ENCODE data around the gene LYPLAL1.
A peak's percentile ranks its signal among the peaks of the same experiment; 100 is the strongest.
"Not testable (repeated sequence)": the region's sequence is repeated elsewhere in the genome, so short reads cannot be mapped to it uniquely, and the experiment has no call there.

LYPLAL1 gene

DNA sequence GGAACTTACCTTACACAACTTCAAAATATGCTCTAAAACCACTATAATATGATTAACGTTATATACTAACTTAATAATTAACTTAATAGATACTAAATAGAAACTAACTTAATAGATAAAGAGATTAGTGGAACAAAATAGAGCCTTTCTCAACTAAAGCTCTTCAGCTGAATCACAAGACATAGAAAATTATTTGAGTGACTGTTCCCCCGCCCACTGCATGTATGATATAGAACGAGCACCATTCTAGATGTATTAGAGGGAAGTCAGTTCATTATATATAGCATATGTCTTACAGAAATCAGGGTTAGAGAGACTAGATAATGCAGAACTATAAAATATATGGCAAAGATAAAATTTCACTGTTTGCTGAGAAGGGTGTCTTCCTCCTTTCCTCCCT, 16.3 kb downstream of the LYPLAL1 start:
- H4K8ac ChIP-seq (ENCODE audit: low read length), result no peak overlapping the region
- H2BK5ac ChIP-seq (ENCODE audit: low read depth, low read length, poor library complexity, severe bottlenecking), result no peak overlapping the region
- no peak overlapping the region for H2BK15ac ChIP-seq (ENCODE audit: low read depth, poor library complexity, severe bottlenecking)
- DNase-seq, result no peak
- no peaks in the 10 kb centered on the region for H3K4me1 ChIP-seq (ENCODE audit: control insufficient read depth, insufficient read depth, low read depth, low read length)
- H2BK120ac ChIP-seq (ENCODE audit: low read depth, low read length), result no peak overlapping the region
- no peaks in the 10 kb centered on the region for H3K27me3 ChIP-seq (ENCODE audit: control insufficient read depth in 1 of 2, insufficient read depth in 1 of 2, low read length in 2 of 2)
- peak overlapping the region; percentile 83 for H3K27ac ChIP-seq (ENCODE audit: low read length, poor library complexity, severe bottlenecking)
- no peak overlapping the region for H2AFZ ChIP-seq (ENCODE audit: low read depth, low read length)
- whole genome bisulfite sequencing, result no CpG with 5 or more reads among the region's 3 CpGs
- no peak overlapping the region for H3K4ac ChIP-seq (ENCODE audit: low read depth in 1 of 2, low read length in 2 of 2)
- no peak overlapping the region for H2BK12ac ChIP-seq (ENCODE audit: low read length in 2 of 2)
- H3K4me3 ChIP-seq (ENCODE audit: insufficient read depth in 1 of 2, low read depth in 1 of 2, low read length in 2 of 2), result no peak overlapping the region
- H3K23ac ChIP-seq (ENCODE audit: low read length in 2 of 2), result no peak overlapping the region
- peak overlapping the region; percentile 83 for H3K9ac ChIP-seq (ENCODE audit: low read length)
- no peak overlapping the region for H3K14ac ChIP-seq (ENCODE audit: low read length in 2 of 2)
- no peak overlapping the region for H3K4me2 ChIP-seq (ENCODE audit: low read length, poor library complexity, severe bottlenecking)
- H2AK5ac ChIP-seq (ENCODE audit: low read length, severe bottlenecking), result no peak overlapping the region
- peaks cover 0 to 38% of the 10 kb centered on the region in 2 experiments for H3K36me3 ChIP-seq (ENCODE audit: control insufficient read depth in 1 of 2, insufficient read depth in 2 of 2, low read depth in 1 of 2, low read length in 2 of 2)
- H3K79me1 ChIP-seq (replicated peaks; ENCODE audit: low read length, poor library complexity, severe bottlenecking), result peaks cover 14% of the 10 kb centered on the region
- no peak overlapping the region for H3K18ac ChIP-seq (ENCODE audit: low read depth in 1 of 2, low read length in 2 of 2)
- H4K91ac ChIP-seq (ENCODE audit: low read length), result no peak overlapping the region
- no peaks in the 10 kb centered on the region for H3K9me3 ChIP-seq (ENCODE audit: control insufficient read depth, low read length)

DNA sequence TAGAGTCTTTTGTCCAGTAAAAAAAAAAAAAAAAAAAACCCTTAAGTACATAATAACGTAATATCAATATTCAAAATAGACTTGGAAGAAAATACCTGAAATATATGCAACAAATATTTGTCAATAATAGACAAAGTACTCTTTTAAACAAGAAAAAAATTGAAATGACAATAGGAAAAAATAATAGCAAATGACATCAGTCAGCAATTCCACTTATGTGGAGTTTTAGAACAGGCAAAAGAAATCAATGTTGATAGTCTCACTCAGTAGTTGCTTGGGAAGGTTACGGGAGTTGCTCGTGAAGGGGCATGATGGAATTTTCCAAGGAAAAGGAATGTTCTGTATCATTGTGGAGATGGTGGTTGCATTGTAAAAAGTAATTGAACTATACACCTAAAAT, 16.9 kb downstream of the LYPLAL1 start:
- Histone ChIP-seq H3K4me3 (ENCODE audit: insufficient read depth in 1 of 2, low read depth in 1 of 2, low read length in 2 of 2) (no peak overlapping the region), H3K36me3 (ENCODE audit: control insufficient read depth in 1 of 2, insufficient read depth in 2 of 2, low read depth in 1 of 2, low read length in 2 of 2) (peaks cover under 1 to 42% of the 10 kb centered on the region in 2 experiments), H4K91ac (ENCODE audit: low read length) (no peak overlapping the region), H3K4ac (ENCODE audit: low read depth in 1 of 2, low read length in 2 of 2) (no peak overlapping the region), H2BK12ac (ENCODE audit: low read length in 2 of 2) (no peak overlapping the region), H3K27ac (ENCODE audit: low read length, poor library complexity, severe bottlenecking) (peak overlapping the region; percentile 38), H3K4me1 (ENCODE audit: control insufficient read depth, insufficient read depth, low read depth, low read length) (no peaks in the 10 kb centered on the region), H2AFZ (ENCODE audit: low read depth, low read length) (no peak overlapping the region), H3K14ac (ENCODE audit: low read length in 2 of 2) (no peak overlapping the region), H3K4me2 (ENCODE audit: low read length, poor library complexity, severe bottlenecking) (no peak overlapping the region), H2AK5ac (ENCODE audit: low read length, severe bottlenecking) (no peak overlapping the region), H3K18ac (ENCODE audit: low read depth in 1 of 2, low read length in 2 of 2) (no peak overlapping the region), H2BK15ac (ENCODE audit: low read depth, poor library complexity, severe bottlenecking) (no peak overlapping the region), H3K9me3 (ENCODE audit: control insufficient read depth, low read length) (peaks cover under 1% of the 10 kb centered on the region), H2BK120ac (ENCODE audit: low read depth, low read length) (no peak overlapping the region), H2BK5ac (ENCODE audit: low read depth, low read length, poor library complexity, severe bottlenecking) (no peak overlapping the region), H3K79me1 (replicated peaks; ENCODE audit: low read length, poor library complexity, severe bottlenecking) (peaks cover 11% of the 10 kb centered on the region), H3K23ac (ENCODE audit: low read length in 2 of 2) (no peak overlapping the region), H3K9ac (ENCODE audit: low read length) (no peak overlapping the region), H4K8ac (ENCODE audit: low read length) (no peak overlapping the region), H3K27me3 (ENCODE audit: control insufficient read depth in 1 of 2, insufficient read depth in 1 of 2, low read length in 2 of 2) (no peaks in the 10 kb centered on the region)
- no peak for DNase-seq
- WGBS, result 89% methylated on average over 2 of the region's 3 CpGs

DNA sequence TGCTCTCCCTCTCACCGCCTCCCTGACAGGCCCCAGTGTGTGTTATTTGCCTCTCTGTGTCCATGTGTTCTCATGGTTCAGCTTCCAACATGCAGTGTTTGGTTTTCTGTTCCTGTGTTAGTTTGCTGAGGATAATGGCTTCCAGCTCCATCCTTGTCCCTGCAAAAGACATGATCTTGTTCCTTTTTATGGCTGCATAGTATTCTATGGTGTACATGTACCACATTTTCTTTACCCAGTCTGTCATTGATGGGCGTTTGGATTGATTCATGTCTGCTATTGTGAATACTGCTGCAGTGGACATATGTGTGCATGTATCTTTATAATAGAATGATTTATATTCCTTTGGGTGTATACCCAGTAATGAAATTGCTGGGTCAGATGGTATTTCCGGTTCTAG, 22.2 kb downstream of the LYPLAL1 start:
- not testable (repeated sequence) for H2AK5ac ChIP-seq (ENCODE audit: low read length, severe bottlenecking); H2AFZ ChIP-seq (ENCODE audit: low read depth, low read length); H3K27ac ChIP-seq (ENCODE audit: low read length, poor library complexity, severe bottlenecking); H2BK12ac ChIP-seq (ENCODE audit: low read length in 2 of 2); H3K9me3 ChIP-seq (ENCODE audit: control insufficient read depth, low read length); H3K18ac ChIP-seq (ENCODE audit: low read depth in 1 of 2, low read length in 2 of 2); H3K4me2 ChIP-seq (ENCODE audit: low read length, poor library complexity, severe bottlenecking); H4K91ac ChIP-seq (ENCODE audit: low read length); H3K27me3 ChIP-seq (ENCODE audit: control insufficient read depth in 1 of 2, insufficient read depth in 1 of 2, low read length in 2 of 2); H4K8ac ChIP-seq (ENCODE audit: low read length); H3K9ac ChIP-seq (ENCODE audit: low read length); H2BK5ac ChIP-seq (ENCODE audit: low read depth, low read length, poor library complexity, severe bottlenecking); H2BK120ac ChIP-seq (ENCODE audit: low read depth, low read length); H3K4me1 ChIP-seq (ENCODE audit: control insufficient read depth, insufficient read depth, low read depth, low read length); H3K4me3 ChIP-seq (ENCODE audit: insufficient read depth in 1 of 2, low read depth in 1 of 2, low read length in 2 of 2); H2BK15ac ChIP-seq (ENCODE audit: low read depth, poor library complexity, severe bottlenecking); H3K14ac ChIP-seq (ENCODE audit: low read length in 2 of 2); H3K23ac ChIP-seq (ENCODE audit: low read length in 2 of 2); H3K4ac ChIP-seq (ENCODE audit: low read depth in 1 of 2, low read length in 2 of 2); DNase-seq
- Histone ChIP-seq H3K36me3 (ENCODE audit: control insufficient read depth in 1 of 2, insufficient read depth in 2 of 2, low read depth in 1 of 2, low read length in 2 of 2) (peaks cover 5 to 74% of the 10 kb centered on the region in 2 experiments), H3K79me1 (replicated peaks; ENCODE audit: low read length, poor library complexity, severe bottlenecking) (peaks cover 13% of the 10 kb centered on the region)
- 100% methylated on average over 3 of the region's 3 CpGs for WGBS

DNA sequence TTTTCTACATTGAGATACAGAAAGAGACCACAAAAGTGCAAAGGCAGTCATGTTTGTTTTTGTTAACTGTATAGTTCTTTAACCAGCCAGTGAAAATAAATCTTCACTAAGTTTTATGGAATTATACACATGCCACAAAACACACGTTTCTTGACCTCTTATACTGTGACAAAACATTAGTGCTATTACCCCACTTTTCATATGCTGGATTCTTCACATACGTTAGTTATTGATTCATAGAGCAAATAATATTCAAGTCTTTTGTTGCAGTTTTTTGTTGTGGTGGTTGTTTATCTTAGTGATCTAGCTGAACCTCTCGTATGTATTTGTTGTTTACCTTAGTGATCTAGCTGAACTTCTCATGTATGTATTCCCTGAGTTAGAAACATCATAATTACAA, 28.0 kb downstream of the LYPLAL1 start:
- Histone ChIP-seq H3K9me3 (ENCODE audit: control insufficient read depth, low read length) (no peaks in the 10 kb centered on the region), H3K4me1 (ENCODE audit: control insufficient read depth, insufficient read depth, low read depth, low read length) (no peaks in the 10 kb centered on the region), H3K27me3 (ENCODE audit: control insufficient read depth in 1 of 2, insufficient read depth in 1 of 2, low read length in 2 of 2) (no peaks in the 10 kb centered on the region), H2AK5ac (ENCODE audit: low read length, severe bottlenecking) (no peak overlapping the region), H3K4me2 (ENCODE audit: low read length, poor library complexity, severe bottlenecking) (no peak overlapping the region), H4K91ac (ENCODE audit: low read length) (no peak overlapping the region), H3K27ac (ENCODE audit: low read length, poor library complexity, severe bottlenecking) (no peak overlapping the region), H3K79me1 (replicated peaks; ENCODE audit: low read length, poor library complexity, severe bottlenecking) (peaks cover 4% of the 10 kb centered on the region), H2BK5ac (ENCODE audit: low read depth, low read length, poor library complexity, severe bottlenecking) (no peak overlapping the region), H3K18ac (ENCODE audit: low read depth in 1 of 2, low read length in 2 of 2) (no peak overlapping the region), H4K8ac (ENCODE audit: low read length) (no peak overlapping the region), H3K23ac (ENCODE audit: low read length in 2 of 2) (no peak overlapping the region), H3K36me3 (ENCODE audit: control insufficient read depth in 1 of 2, insufficient read depth in 2 of 2, low read depth in 1 of 2, low read length in 2 of 2) (peaks cover 3 to 34% of the 10 kb centered on the region in 2 experiments), H3K9ac (ENCODE audit: low read length) (no peak overlapping the region), H3K4me3 (ENCODE audit: insufficient read depth in 1 of 2, low read depth in 1 of 2, low read length in 2 of 2) (no peak overlapping the region), H2AFZ (ENCODE audit: low read depth, low read length) (no peak overlapping the region), H2BK120ac (ENCODE audit: low read depth, low read length) (no peak overlapping the region), H3K14ac (ENCODE audit: low read length in 2 of 2) (no peak overlapping the region), H3K4ac (ENCODE audit: low read depth in 1 of 2, low read length in 2 of 2) (no peak overlapping the region), H2BK15ac (ENCODE audit: low read depth, poor library complexity, severe bottlenecking) (no peak overlapping the region), H2BK12ac (ENCODE audit: low read length in 2 of 2) (no peak overlapping the region)
- DNase-seq, result no peak
- no CpG with 5 or more reads among the region's 3 CpGs for WGBS
